Astrocyte (in vitro differentiated cells and primary cell): ENCODE results near the gene DNAJC6. TPM values are rescaled to one million over a fixed set of nuclear protein-coding genes. Genes with fewer than 3 reads are reported as not detected.
A peak's percentile ranks its signal among the peaks of the same experiment; 100 is the strongest.

ENCODE experiments used
- DNase-seq: peaks from one replicate; pipeline ENCODE4 v3.0.0-alpha.2; 2010; ENCODE audit warnings: low read depth
- FAIRE-seq: peaks from 2 replicates; lab custom pipeline; 2011; peaks lifted over from hg19 to GRCh38; lab: Jason Lieb, UNC
- H2AFZ ChIP-seq: 2 replicates; pipeline ENCODE4 v1.6.0; 2012; ENCODE audit warnings: low read depth, low read length, inconsistent platforms
- H3K27ac ChIP-seq: 2 replicates; pipeline ENCODE4 v1.5.1; 2011; ENCODE audit warnings: low read depth, low read length, inconsistent platforms
- H3K27me3 ChIP-seq: 2 replicates; pipeline ENCODE4 v1.6.0; 2011; ENCODE audit warnings: low read length, inconsistent platforms; ENCODE audit not compliant: insufficient read depth
- H3K36me3 ChIP-seq: 2 replicates; pipeline ENCODE4 v1.5.1; 2011; ENCODE audit warnings: low read length, inconsistent platforms; ENCODE audit not compliant: insufficient read depth
- H3K4me1 ChIP-seq: 2 replicates; pipeline ENCODE4 v1.5.1; 2011; ENCODE audit warnings: low read length, inconsistent platforms; ENCODE audit not compliant: insufficient read depth
- H3K4me2 ChIP-seq: 2 replicates; pipeline ENCODE4 v1.6.0; 2012; ENCODE audit warnings: low read length, inconsistent platforms
- H3K4me3 ChIP-seq: 2 replicates; pipeline ENCODE4 v1.5.1; 2011; ENCODE audit warnings: low read depth, mild to moderate bottlenecking, low read length, inconsistent platforms; ENCODE audit not compliant: insufficient read depth
- H3K79me2 ChIP-seq: 2 replicates; pipeline ENCODE4 v1.6.0; 2012; ENCODE audit warnings: mild to moderate bottlenecking, low read length, inconsistent platforms; ENCODE audit not compliant: insufficient read depth
- H3K9ac ChIP-seq: 2 replicates; pipeline ENCODE4 v1.6.0; 2012; ENCODE audit warnings: mild to moderate bottlenecking, low read length, inconsistent platforms
- H3K9me3 ChIP-seq: 2 replicates; pipeline ENCODE4 v1.5.1; 2012; ENCODE audit warnings: low read depth, mild to moderate bottlenecking, low read length, inconsistent platforms; ENCODE audit not compliant: insufficient read depth
- H4K20me1 ChIP-seq: 2 replicates; pipeline ENCODE4 v1.6.0; 2012; ENCODE audit warnings: low read length, inconsistent platforms; ENCODE audit not compliant: insufficient read depth
- H3K27ac Mint-ChIP-seq: one replicate; pipeline ENCODE4 v1.8.0; 2021; ENCODE audit warnings: mild to moderate bottlenecking, mixed read lengths; ENCODE audit not compliant: unreplicated experiment
- H3K27me3 Mint-ChIP-seq: one replicate; pipeline ENCODE4 v1.8.0; 2021; ENCODE audit warnings: low read depth, mixed read lengths; ENCODE audit not compliant: unreplicated experiment
- H3K36me3 Mint-ChIP-seq: one replicate; pipeline ENCODE4 v1.8.0; 2021; ENCODE audit warnings: low read depth, mixed read lengths; ENCODE audit not compliant: unreplicated experiment
- H3K4me1 Mint-ChIP-seq: one replicate; pipeline ENCODE4 v1.8.0; 2021; ENCODE audit warnings: low read depth, mixed read lengths; ENCODE audit not compliant: unreplicated experiment
- H3K4me3 Mint-ChIP-seq: one replicate; pipeline ENCODE4 v1.8.0; 2021; ENCODE audit warnings: mild to moderate bottlenecking, moderate library complexity, mixed read lengths; ENCODE audit not compliant: unreplicated experiment
- H3K9me3 Mint-ChIP-seq: one replicate; pipeline ENCODE4 v1.8.0; 2021; ENCODE audit warnings: mild to moderate bottlenecking, mixed read lengths; ENCODE audit not compliant: unreplicated experiment
- CTCF ChIP-seq: IDR thresholded peaks from 2 replicates; pipeline ENCODE4 v1.5.1; 2011; ENCODE audit warnings: low read depth, mild to moderate bottlenecking, inconsistent platforms, low read length, moderate library complexity; ENCODE audit not compliant: insufficient read depth
- EZH2 ChIP-seq: IDR thresholded peaks from 2 replicates; pipeline ENCODE4 v1.6.1; 2012; ENCODE audit warnings: mild to moderate bottlenecking, low read length, inconsistent platforms; ENCODE audit not compliant: insufficient read depth
- total RNA-seq: library from RNA; stranded (reverse); gene quantifications from 2 replicates; pipeline ENCODE4 v1.2.1, GENCODE V29; 2021

Gene DNAJC6
- total RNA-seq, 1 donor from 2014 or later = 8.9 TPM

DNA sequence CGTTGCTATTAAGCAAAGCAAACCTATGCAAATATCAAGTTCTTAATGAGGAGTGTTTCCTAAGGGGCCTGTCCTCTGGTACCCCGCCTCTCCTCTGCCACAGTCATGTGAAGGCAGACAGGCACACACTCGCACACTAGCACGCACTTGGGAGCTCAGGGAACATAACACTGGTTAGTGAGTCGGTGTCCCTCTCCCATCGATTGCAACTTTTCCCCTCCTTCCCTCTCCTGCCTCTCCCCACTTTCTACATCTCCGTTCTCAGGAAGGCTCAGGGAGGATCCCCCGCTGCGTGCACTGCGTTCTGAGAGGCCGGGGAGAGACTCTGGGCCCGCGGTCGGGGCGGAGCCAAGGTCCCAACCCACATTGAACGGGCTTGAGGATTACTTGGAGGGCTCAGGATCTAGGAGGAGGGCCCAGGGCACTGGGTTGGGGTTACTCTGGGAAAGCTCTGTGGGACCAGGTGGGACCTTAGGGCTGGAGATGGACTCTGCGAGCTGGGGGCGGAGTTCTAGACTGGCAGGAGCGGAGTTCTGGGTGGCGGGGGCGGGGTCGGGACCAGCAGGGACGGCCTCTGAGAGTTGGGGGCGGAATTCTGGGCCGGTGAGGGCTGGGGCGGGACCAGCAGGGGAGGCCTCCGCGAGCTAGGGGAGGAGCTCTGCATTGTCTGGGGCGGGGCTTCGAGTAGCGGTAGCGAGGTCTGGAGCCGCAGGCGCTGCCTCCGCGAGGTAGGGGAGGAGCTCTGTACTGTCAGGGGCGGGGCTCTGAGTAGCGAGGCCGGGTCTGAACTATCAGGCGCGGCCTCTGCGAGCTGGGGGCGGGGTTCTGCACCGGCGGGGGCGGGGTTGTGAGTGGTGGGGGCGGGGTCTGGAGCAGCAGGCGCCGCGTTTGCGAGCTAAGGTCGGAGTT, 110.6 kb downstream of the DNAJC6 start:
- Histone ChIP-seq H3K36me3 (no peaks in the 10 kb centered on the region), H4K20me1 (no peaks in the 10 kb centered on the region), H3K9me3 (no peaks in the 10 kb centered on the region), H3K79me2 (peaks cover 37% of the 10 kb centered on the region), H3K4me3 (peak overlapping the region; percentile 59), H3K27ac (peak overlapping the region; percentile 77), H3K4me2 (peak overlapping the region; percentile 86), H3K27me3 (no peaks in the 10 kb centered on the region), H3K9ac (peak overlapping the region; percentile 99), H2AFZ (peak overlapping the region; percentile 92), H3K4me1 (peaks cover 42% of the 10 kb centered on the region)
- Mint-ChIP-seq H3K4me3 (peak overlapping the region; percentile 90), H3K27ac (peak overlapping the region; percentile 92), H3K36me3 (no peaks in the 10 kb centered on the region), H3K4me1 (peaks cover 20% of the 10 kb centered on the region), H3K27me3 (no peaks in the 10 kb centered on the region), H3K9me3 (no peaks in the 10 kb centered on the region)
- TF ChIP-seq CTCF = no peak
- FAIRE-seq (no peak), DNase-seq (peak; percentile 92)

- Histone ChIP-seq H4K20me1 (no peaks in the 10 kb centered on the region), H3K4me3 (peak within 1 kb of the TSS; percentile 95), H3K4me1 (peaks cover 50% of the 10 kb centered on the region), H2AFZ (peak within 1 kb of the TSS; percentile 92), H3K79me2 (peaks cover 44% of the 10 kb centered on the region), H3K27me3 (no peaks in the 10 kb centered on the region), H3K27ac (peak within 1 kb of the TSS; percentile 99), H3K36me3 (peaks cover 3% of the 10 kb centered on the region), H3K4me2 (peak within 1 kb of the TSS; percentile 89), H3K9me3 (no peaks in the 10 kb centered on the region), H3K9ac (peak within 1 kb of the TSS; percentile 99)
- no peaks in the 10 kb centered on the region for H3K9me3 Mint-ChIP-seq
- TF ChIP-seq EZH2 (no peak), CTCF (no peak)
- peak within 1 kb of the TSS; percentile 90 for H3K4me3 Mint-ChIP-seq
- DNase-seq (peak; percentile 46), FAIRE-seq (no peak)
- no peaks in the 10 kb centered on the region for H3K27me3 Mint-ChIP-seq
- H3K36me3 Mint-ChIP-seq = peaks cover 4% of the 10 kb centered on the region
- peak within 1 kb of the TSS; percentile 92 for H3K27ac Mint-ChIP-seq
- peaks cover 29% of the 10 kb centered on the region for H3K4me1 Mint-ChIP-seq
Observed at GRCh38 chr1:65420590-65421350, 111.4 kb downstream of the DNAJC6 start, which contains the start of the genes LEPR and LEPROT. Gene LEPR (plus strand): TSS chr1:65420668. CDS start chr1:65565566, 144,898 bp downstream. Gene LEPROT (plus strand): TSS chr1:65420668. CDS start chr1:65420725, 57 bp downstream.
